SU-DHL-6 (cell line): ENCODE measurements around the gene ADNP.

Experiments
- H2AFZ ChIP-seq: fragments of 200-600 bp; sonication (generic); 2 replicates; pipeline ENCODE4 v1.6.1; 2014; ENCODE audit warnings: low read depth, mild to moderate bottlenecking, moderate library complexity, mixed read lengths, antibody characterized with exemption, low read length; ENCODE audit not compliant: severe bottlenecking
- H3F3A ChIP-seq: fragments of 200-600 bp; shearing (Covaris generic); 2 replicates; pipeline ENCODE4 v1.6.0; 2016; ENCODE audit warnings: antibody characterized with exemption, mild to moderate bottlenecking; ENCODE audit not compliant: insufficient read depth
- H3K27ac ChIP-seq: fragments of 200-600 bp; sonication (generic); 2 replicates; pipeline ENCODE4 v1.5.1; 2016; ENCODE audit warnings: low read depth, mild to moderate bottlenecking, low read length, moderate library complexity, mixed read lengths
- H3K27me3 ChIP-seq: fragments of 200-600 bp; sonication (generic), shearing (Covaris generic); 2 replicates; pipeline ENCODE4 v1.6.0; 2014; ENCODE audit warnings: mild to moderate bottlenecking, low read length
- H3K36me3 ChIP-seq: fragments of 200-600 bp; sonication (generic); 2 replicates; pipeline ENCODE4 v1.6.1; 2014; ENCODE audit warnings: mild to moderate bottlenecking, low read length, mixed read lengths
- H3K4me2 ChIP-seq: fragments of 300-600, 200-600 bp; shearing (Covaris generic), sonication (generic); 2 replicates; pipeline ENCODE4 v1.6.0; 2014; ENCODE audit warnings: low read length, low read depth, mild to moderate bottlenecking; ENCODE audit not compliant: poor library complexity, severe bottlenecking
- H3K4me3 ChIP-seq: fragments of 200-600 bp; sonication (generic); 2 replicates; pipeline ENCODE4 v1.5.1; 2014; ENCODE audit warnings: antibody characterized with exemption, low read length, mild to moderate bottlenecking, mixed read lengths; ENCODE audit not compliant: insufficient read depth, poor library complexity, severe bottlenecking
- H3K79me2 ChIP-seq: fragments of 200-600 bp; sonication (generic); 2 replicates; pipeline ENCODE4 v1.6.1; 2014; ENCODE audit warnings: mild to moderate bottlenecking, low read length, moderate library complexity; ENCODE audit not compliant: insufficient read depth
- H3K9ac ChIP-seq: fragments of 200-600 bp; sonication (generic); 2 replicates; pipeline ENCODE4 v1.7.0; 2014; ENCODE audit warnings: mild to moderate bottlenecking, low read length
- H3K9me2 ChIP-seq: fragments of 200-600 bp; sonication (generic); replicated peaks from 2 replicates; pipeline ENCODE4 v1.6.1; 2014; ENCODE audit warnings: low read length; ENCODE audit not compliant: insufficient read depth
- H3K9me3 ChIP-seq: fragments of 200-600 bp; sonication (generic); 2 replicates; pipeline ENCODE4 v1.6.1; 2014; ENCODE audit warnings: low read length, mixed read lengths; ENCODE audit not compliant: insufficient read depth
- H4K20me1 ChIP-seq: fragments of 200-600 bp; sonication (generic); 2 replicates; pipeline ENCODE4 v1.6.1; 2014; ENCODE audit warnings: low read depth, mild to moderate bottlenecking, antibody characterized with exemption, low read length, moderate library complexity, mixed read lengths
- CTCF ChIP-seq: fragments of 200-600 bp; sonication (generic); IDR thresholded peaks from one replicate; pipeline ENCODE4 v1.5.1; 2017; ENCODE audit warnings: antibody characterized with exemption, mild to moderate bottlenecking, low read length, moderate library complexity; ENCODE audit not compliant: insufficient read depth, poor library complexity, severe bottlenecking
- EZH2phosphoT487 ChIP-seq: fragments of 200-600 bp; sonication (generic), shearing (Covaris generic); conservative IDR thresholded peaks from 2 replicates; pipeline ENCODE4 v1.6.1; 2018; ENCODE audit warnings: mild to moderate bottlenecking, antibody characterized with exemption, low read length, moderate library complexity, mixed read lengths

ADNP gene

GRCh38 chr20:50930976-50931305 lies 296 bp downstream of the ADNP start:
- peak overlapping the region; percentile 52 for H3K4me3 ChIP-seq
- peaks cover 31% of the 10 kb centered on the region for H4K20me1 ChIP-seq
- peaks cover 46% of the 10 kb centered on the region for H3K79me2 ChIP-seq
- H3K9me2 ChIP-seq: no peaks in the 10 kb centered on the region
- peaks cover 54% of the 10 kb centered on the region for H3K36me3 ChIP-seq
- peaks cover 48% of the 10 kb centered on the region for H3F3A ChIP-seq
- no peak overlapping the region for H2AFZ ChIP-seq
- TF ChIP-seq CTCF (no peak), EZH2phosphoT487 (no peak)
- peak overlapping the region; percentile 87 for H3K27ac ChIP-seq
- no peaks in the 10 kb centered on the region for H3K9me3 ChIP-seq
- no peaks in the 10 kb centered on the region for H3K27me3 ChIP-seq
- peak overlapping the region; percentile 50 for H3K9ac ChIP-seq
- peak overlapping the region; percentile 51 for H3K4me2 ChIP-seq

GRCh38 chr20:50930139-50930975 lies 880 bp downstream of the ADNP start:
- Histone ChIP-seq H3K4me2 (peak overlapping the region; percentile 76), H3F3A (peaks cover 43% of the 10 kb centered on the region), H4K20me1 (peaks cover 37% of the 10 kb centered on the region), H3K9me2 (no peaks in the 10 kb centered on the region), H3K36me3 (peaks cover 48% of the 10 kb centered on the region), H3K4me3 (peak overlapping the region; percentile 98), H3K9me3 (no peaks in the 10 kb centered on the region), H2AFZ (no peak overlapping the region), H3K27ac (peak overlapping the region; percentile 87), H3K27me3 (no peaks in the 10 kb centered on the region), H3K9ac (peak overlapping the region; percentile 90), H3K79me2 (peaks cover 51% of the 10 kb centered on the region)
- TF ChIP-seq CTCF (no peak), EZH2phosphoT487 (no peak)

- H3K36me3 ChIP-seq: peaks cover 44% of the 10 kb centered on the region
Measured at GRCh38 chr20:50929299-50930138, 1.7 kb downstream of the ADNP start.

More at GRCh38 chr20:50929299-50930138, 1.7 kb downstream of the ADNP start:
- H3K4me3 ChIP-seq: peak overlapping the region; percentile 98
- peak overlapping the region; percentile 76 for H3K4me2 ChIP-seq
- peaks cover 35% of the 10 kb centered on the region for H3F3A ChIP-seq
- H3K9me2 ChIP-seq: no peaks in the 10 kb centered on the region
- peak overlapping the region; percentile 90 for H3K9ac ChIP-seq
- no peaks in the 10 kb centered on the region for H3K9me3 ChIP-seq
- H3K79me2 ChIP-seq: peaks cover 60% of the 10 kb centered on the region
- no peak for TF ChIP-seq EZH2phosphoT487
- TF ChIP-seq CTCF: peak; percentile 99
- H2AFZ ChIP-seq: no peak overlapping the region
- H3K27ac ChIP-seq: peak overlapping the region; percentile 87
- peaks cover 45% of the 10 kb centered on the region for H4K20me1 ChIP-seq
- no peaks in the 10 kb centered on the region for H3K27me3 ChIP-seq
